K562 (cell line): ENCODE results near the gene IL13. TPM values are rescaled to one million over a fixed set of nuclear protein-coding genes. Genes with fewer than 3 reads are reported as not detected.

Experiments
- ATF1 ChIP-seq, 2 experiments: fragments of 450-650 bp in 1 of 2; IDR thresholded peaks; 2 replicates each; pipeline ENCODE4 v1.6.1; 2016; ENCODE audit warnings: missing compliant biosample characterization in 1 of 2, missing genetic modification characterization in 1 of 2
- BMI1 ChIP-seq: fragments of 150-350 bp; IDR thresholded peaks from 2 replicates; pipeline ENCODE4 v1.6.1; 2014; ENCODE audit warnings: low read length
- DACH1 ChIP-seq: fragments of 450-650 bp; IDR thresholded peaks from 2 replicates; pipeline ENCODE4 v1.6.1; 2018; ENCODE audit not compliant: partially characterized antibody
- DLX4 ChIP-seq: fragments of 250-450 bp; sonication (Bioruptor Pico); IDR thresholded peaks from 2 replicates; pipeline ENCODE4 v1.6.1; 2021; ENCODE audit warnings: mild to moderate bottlenecking
- GATAD2A ChIP-seq: fragments of 450-650 bp; IDR thresholded peaks from 2 replicates; pipeline ENCODE4 v1.6.1; 2017
- HDGF ChIP-seq: fragments of 450-650 bp; IDR thresholded peaks from 2 replicates; pipeline ENCODE4 v1.6.1; 2016
- KDM2B ChIP-seq: fragments of 250-450 bp; sonication (Bioruptor Pico); IDR thresholded peaks from 2 replicates; pipeline ENCODE4 v1.8.0; 2021; ENCODE audit warnings: mild to moderate bottlenecking, moderate library complexity
- MBD2 ChIP-seq: sonication (generic); IDR thresholded peaks from 2 replicates; pipeline ENCODE4 v1.6.1; 2016; ENCODE audit warnings: low read depth, borderline replicate concordance
- NR2F6 ChIP-seq: fragments of 450-650 bp; formaldehyde crosslinking; IDR thresholded peaks from 2 replicates; pipeline ENCODE4 v1.4.0; 2020; ENCODE audit warnings: mild to moderate bottlenecking
- NR3C1 ChIP-seq: sonication (generic); formaldehyde crosslinking; IDR thresholded peaks from 2 replicates; pipeline ENCODE4 v1.8.1; 2022; ENCODE audit warnings: missing genetic modification reagents
- NR4A1 ChIP-seq, 2 experiments: fragments of 250-450 bp in 1 of 2; fragments of 450-650 bp in 1 of 2; sonication (Bioruptor Pico) in 1 of 2; IDR thresholded peaks; 2 replicates each; pipeline versions ENCODE4 v1.4.0 to v1.6.1; 2016 to 2020; ENCODE audit warnings: mild to moderate bottlenecking in 2 of 2, missing compliant biosample characterization in 1 of 2, missing genetic modification characterization in 1 of 2, moderate library complexity in 1 of 2
- SRF ChIP-seq, 2 experiments: fragments of 250-450, 450-650 bp in 1 of 2; sonication (Bioruptor Pico) in 1 of 2; sonication (generic) in 1 of 2; formaldehyde crosslinking; IDR thresholded peaks; 2 replicates each; pipeline versions ENCODE4 v1.5.0 to v1.5.1; 2020 to 2022; ENCODE audit warnings: mild to moderate bottlenecking in 1 of 2, missing genetic modification reagents in 1 of 2
- STAT5A ChIP-seq: IDR thresholded peaks from 2 replicates; pipeline ENCODE4 v1.6.1; 2012; ENCODE audit warnings: low read length, inconsistent platforms, borderline replicate concordance
- TFAM ChIP-seq: fragments of 250-450 bp; sonication (Bioruptor Pico); conservative IDR thresholded peaks from 2 replicates; pipeline ENCODE4 v1.5.0; 2021; ENCODE audit warnings: mild to moderate bottlenecking, moderate library complexity
- ZFP91 ChIP-seq: sonication (generic); formaldehyde crosslinking; IDR thresholded peaks from 2 replicates; pipeline ENCODE4 v1.8.0; 2022; ENCODE audit warnings: mild to moderate bottlenecking, missing genetic modification reagents
- ZFX ChIP-seq: sonication (generic); formaldehyde crosslinking; IDR thresholded peaks from 2 replicates; pipeline ENCODE4 v1.8.0; 2022; ENCODE audit warnings: mild to moderate bottlenecking, missing genetic modification reagents, moderate library complexity
- ZKSCAN3 ChIP-seq: fragments of 250-450 bp; sonication (Bioruptor Pico); IDR thresholded peaks from 2 replicates; pipeline ENCODE4 v1.4.0; 2020
- ZNF184 ChIP-seq: sonication (generic); formaldehyde crosslinking; IDR thresholded peaks from 2 replicates; pipeline ENCODE4 v1.5.0; 2020; ENCODE audit warnings: missing genetic modification reagents
- ZNF431 ChIP-seq: sonication (generic); formaldehyde crosslinking; IDR thresholded peaks from 2 replicates; pipeline ENCODE4 v1.8.0; 2022; ENCODE audit warnings: mild to moderate bottlenecking, missing genetic modification reagents
- ZNF511 ChIP-seq: sonication (generic); formaldehyde crosslinking; IDR thresholded peaks from 2 replicates; pipeline ENCODE4 v1.8.0; 2022; ENCODE audit warnings: mild to moderate bottlenecking, missing genetic modification reagents
- ZNF592 ChIP-seq: fragments of 450-650 bp; IDR thresholded peaks from 2 replicates; pipeline ENCODE4 v1.6.1; 2017; ENCODE audit warnings: antibody characterized with exemption, mild to moderate bottlenecking
- polyA plus RNA-seq, 8 experiments: library from polyadenylated mRNA; depleted of rRNA in 4 of 8; stranded (reverse) in 5 of 8; unstranded in 3 of 8; fragments of >200 nt; fragmentation: Nextera tagmentation in 2 of 8; fragmentation: Illumina TruSeq in 1 of 8; extraction: Ambion mirVana in 2 of 8; extraction: Trizol in 1 of 8; gene quantifications; 2 replicates each; pipeline versions ENCODE4 v1.2.1 to v1.2.3, GENCODE V29; 2011 to 2014; ENCODE audit warnings: inconsistent platforms in 1 of 8, missing spikeins in 1 of 8
- total RNA-seq, 7 experiments: library from RNA; depleted of rRNA in 6 of 7; stranded (reverse); fragments of >200 nt in 6 of 7; fragmentation: Illumina TruSeq in 2 of 7; extraction: Trizol in 2 of 7; gene quantifications; 2 replicates each; pipeline versions ENCODE4 v1.2.1 to v1.2.3, GENCODE V29; 2011 to 2021; ENCODE audit warnings: low replicate concordance in 1 of 7
- TF ChIP-seq, protein P1 (sequence below): conservative IDR thresholded peaks from 2 replicates; pipeline ENCODE4 v1.6.1; 2011; ENCODE audit warnings: low read depth, mild to moderate bottlenecking, low read length; ENCODE audit not compliant: control insufficient read depth

Gene IL13
- total and polyA plus RNA-seq, 9 of the 15 experiments (the other 6 are each of a cell fraction or from before 2014, with no cell fraction given): not detected

- TF ChIP-seq NR4A1 (CRISPR knock-in tag; IDR thresholded peaks at IDR 0.05): no peak
- peak; percentile 72 for TF ChIP-seq NR4A1 (tag; IDR thresholded peaks at IDR 0.05)
- TF ChIP-seq ZFP91: no peak
- TF ChIP-seq BMI1: no peak
- TF ChIP-seq STAT5A: peak; percentile 99
- no peak for TF ChIP-seq ZNF431 (CRISPR knock-in tag)
- no peak for TF ChIP-seq SRF (CRISPR knock-in tag; IDR thresholded peaks at IDR 0.05)
- no peak for TF ChIP-seq ATF1 (CRISPR knock-in tag; IDR thresholded peaks at IDR 0.05)
- no peak for TF ChIP-seq ATF1 (tag; IDR thresholded peaks at IDR 0.05)
- TF ChIP-seq ZFX: no peak; the same call in 1 of the 2 replicates
- no peak for TF ChIP-seq GATAD2A
- no peak for TF ChIP-seq ZNF592
- no peak for TF ChIP-seq ZNF511
- no peak for TF ChIP-seq KDM2B (CRISPR knock-in tag)
- TF ChIP-seq HDGF: no peak
- TF ChIP-seq, protein P1, sequence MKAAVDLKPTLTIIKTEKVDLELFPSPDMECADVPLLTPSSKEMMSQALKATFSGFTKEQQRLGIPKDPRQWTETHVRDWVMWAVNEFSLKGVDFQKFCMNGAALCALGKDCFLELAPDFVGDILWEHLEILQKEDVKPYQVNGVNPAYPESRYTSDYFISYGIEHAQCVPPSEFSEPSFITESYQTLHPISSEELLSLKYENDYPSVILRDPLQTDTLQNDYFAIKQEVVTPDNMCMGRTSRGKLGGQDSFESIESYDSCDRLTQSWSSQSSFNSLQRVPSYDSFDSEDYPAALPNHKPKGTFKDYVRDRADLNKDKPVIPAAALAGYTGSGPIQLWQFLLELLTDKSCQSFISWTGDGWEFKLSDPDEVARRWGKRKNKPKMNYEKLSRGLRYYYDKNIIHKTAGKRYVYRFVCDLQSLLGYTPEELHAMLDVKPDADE: 0 out of 2 replicates have a peak, but pooled peaks have one; percentile 32
- no peak for TF ChIP-seq TFAM (CRISPR knock-in tag)
- no peak for TF ChIP-seq NR2F6 (CRISPR knock-in tag)
- TF ChIP-seq NR3C1: no peak
- TF ChIP-seq DLX4: no peak
- TF ChIP-seq ZNF184: no peak
- no peak for TF ChIP-seq ZKSCAN3 (CRISPR knock-in tag)
- peak; percentile 94 for TF ChIP-seq DACH1
- TF ChIP-seq MBD2: peak; percentile 69
These were observed 6.0 kb upstream of the IL13 start (continued) for GRCh38 chr5:132651838-132652469.
